GM21528 (cell line): ENCODE results near the gene AIF1.

Source experiments
- ATAC-seq: cut with Tn5 transposase; IDR thresholded peaks from one replicate; pipeline ENCODE4 v1.9.1; 2021; ENCODE audit warnings: mild to moderate bottlenecking, moderate library complexity; ENCODE audit not compliant: unreplicated experiment, low FRiP score

The AIF1 gene

GRCh38 chr6:31661262-31662123 lies 46.5 kb downstream of the AIF1 start:
- ATAC-seq = no peak

GRCh38 chr6:31662124-31662723 lies 47.2 kb downstream of the AIF1 start:
- ATAC-seq = no peak

- ATAC-seq = no peak
Measured at GRCh38 chr6:31663126-31663960, 48.3 kb downstream of the AIF1 start.

GRCh38 chr6:31663961-31664789 lies 49.1 kb downstream of the AIF1 start:
- ATAC-seq = no peak

GRCh38 chr6:31664790-31665500 lies 49.9 kb downstream of the AIF1 start, which contains the start of gene GPANK1:
Gene GPANK1 (minus strand): TSS chr6:31664997. CDS start chr6:31664478, 519 bp downstream.
- peak; percentile 42 for ATAC-seq

GRCh38 chr6:31665501-31666336 lies 50.7 kb downstream of the AIF1 start, which contains the start of gene CSNK2B:
Gene CSNK2B (plus strand): TSS chr6:31666080. CDS start chr6:31666832, 752 bp downstream.
- peak; percentile 73 for ATAC-seq

GRCh38 chr6:31666337-31666965 lies 51.4 kb downstream of the AIF1 start:
- no peak for ATAC-seq
